Caco-2 (cell line): ENCODE measurements around the gene ITIH5. TPM values are rescaled to one million over a fixed set of nuclear protein-coding genes. Genes with fewer than 3 reads are reported as not detected.
A peak's percentile ranks its signal among the peaks of the same experiment; 100 is the strongest.

Experiments
- BruUV-seq: library from RNA; stranded (reverse); fragments of 400-500 nt; replicated peaks from 2 replicates; lab custom pipeline; 2021; lab: Mats Ljungman, UMichigan
- CTCF ChIA-PET: fragments of 300-600 bp; sonication (Branson Sonifier 250); formaldehyde crosslinking; loops from one replicate; lab custom pipeline; 2022; ENCODE audit warnings: antibody characterized with exemption; lab: Charles Lee
- POLR2A ChIA-PET: fragments of 300-600 bp; sonication (Branson Sonifier 250); formaldehyde crosslinking; loops from one replicate; lab custom pipeline; 2022; ENCODE audit warnings: antibody characterized with exemption; lab: Charles Lee
- DNase-seq, 2 experiments: peaks; one replicate each; pipeline versions ENCODE4 v3.0.0 to v3.0.0-alpha.2; 2020 to 2022
- H3K27me3 ChIP-seq: replicated peaks from 2 replicates; pipeline ENCODE4 v1.6.0; 2011; ENCODE audit warnings: low read length; ENCODE audit not compliant: control insufficient read depth, insufficient read depth
- H3K36me3 ChIP-seq: 2 replicates; pipeline ENCODE4 v1.5.1; 2011; ENCODE audit warnings: low read length; ENCODE audit not compliant: control insufficient read depth, insufficient read depth
- H3K4me1 ChIP-seq: fragments of 250-450 bp; sonication (Bioruptor Pico); 2 replicates; pipeline ENCODE4 v1.5.1; 2020; ENCODE audit warnings: mild to moderate bottlenecking
- H3K4me3 ChIP-seq: 2 replicates; pipeline ENCODE4 v1.5.1; 2011; ENCODE audit warnings: low read depth, mild to moderate bottlenecking, control low read depth, low read length
- H3K9me3 ChIP-seq: fragments of 250-450 bp; sonication (Bioruptor Pico); 2 replicates; pipeline ENCODE4 v1.5.1; 2020; ENCODE audit warnings: mild to moderate bottlenecking, moderate library complexity
- H3K27ac Mint-ChIP-seq: one replicate; pipeline ENCODE4 v1.8.0; 2022; ENCODE audit warnings: mixed read lengths; ENCODE audit not compliant: unreplicated experiment
- H3K27me3 Mint-ChIP-seq: one replicate; pipeline ENCODE4 v1.8.0; 2022; ENCODE audit warnings: mixed read lengths; ENCODE audit not compliant: insufficient read depth, unreplicated experiment
- H3K36me3 Mint-ChIP-seq: one replicate; pipeline ENCODE4 v1.8.0; 2022; ENCODE audit warnings: mild to moderate bottlenecking, mixed read lengths; ENCODE audit not compliant: insufficient read depth, unreplicated experiment
- H3K4me1 Mint-ChIP-seq: one replicate; pipeline ENCODE4 v1.8.0; 2022; ENCODE audit warnings: low read depth, mixed read lengths; ENCODE audit not compliant: unreplicated experiment
- H3K4me3 Mint-ChIP-seq: one replicate; pipeline ENCODE4 v1.8.0; 2022; ENCODE audit warnings: mild to moderate bottlenecking, moderate library complexity, mixed read lengths; ENCODE audit not compliant: unreplicated experiment
- H3K9me3 Mint-ChIP-seq: one replicate; pipeline ENCODE4 v1.8.0; 2022; ENCODE audit warnings: mixed read lengths; ENCODE audit not compliant: unreplicated experiment
- CTCF ChIP-seq, 2 experiments: fragments of 200-600 bp in 1 of 2; IDR thresholded peaks; 1 replicate in 1 of 2; 2 replicates in 1 of 2; pipeline versions ENCODE4 v1.5.1 to v1.8.0; 2011 to 2022; ENCODE audit warnings: antibody characterized with exemption in 1 of 2, control low read depth in 1 of 2, inconsistent platforms in 1 of 2, low read depth in 1 of 2, low read length in 1 of 2, mild to moderate bottlenecking in 1 of 2, moderate library complexity in 1 of 2; ENCODE audit not compliant: insufficient read depth in 1 of 2, severe bottlenecking in 1 of 2, unreplicated experiment in 1 of 2
- intact Hi-C: fragments of 100-400 bp; cut with micrococcal nuclease; formaldehyde crosslinking; loops from one replicate; pipeline ENCODE4 v1.10.0; 2022; ENCODE audit not compliant: unreplicated experiment
- total RNA-seq: library from RNA; stranded (reverse); gene quantifications from 2 replicates; pipeline ENCODE4 v1.2.3, GENCODE V29; 2022

The ITIH5 gene
- total RNA-seq, 1 experiment from 2014 or later, result 0.18 TPM

GRCh38 chr10:7545792-7546191 is 121.0 kb downstream of the ITIH5 start:
- H3K27me3 Mint-ChIP-seq, result no peaks in the 10 kb centered on the region
- Histone ChIP-seq H3K9me3 (no peaks in the 10 kb centered on the region), H3K27me3 (no peaks in the 10 kb centered on the region), H3K4me3 (no peak overlapping the region), H3K4me1 (peaks cover 31% of the 10 kb centered on the region), H3K36me3 (no peaks in the 10 kb centered on the region)
- intact Hi-C loops, result no loop called here
- POLR2A ChIA-PET, result no interaction called here
- no peak overlapping the region for H3K27ac Mint-ChIP-seq
- H3K4me3 Mint-ChIP-seq, result no peak overlapping the region
- DNase-seq, result no peak
- H3K9me3 Mint-ChIP-seq, result no peaks in the 10 kb centered on the region
- BruUV-seq, result no TSS peak
- TF ChIP-seq CTCF (IDR thresholded peaks at IDR 0.05; ENCODE audit: insufficient read depth in 1 of 2, low read depth in 1 of 2, low read length in 1 of 2, severe bottlenecking in 1 of 2, unreplicated experiment in 1 of 2), result no peak
- peaks cover 29% of the 10 kb centered on the region for H3K4me1 Mint-ChIP-seq
- H3K36me3 Mint-ChIP-seq, result peaks cover 9% of the 10 kb centered on the region
- CTCF ChIA-PET, result interaction anchor here (1.3 kb wide), 1 partner anchor 141 kb away, joined by 6 read pairs; no protein-coding TSS in a partner anchor

- H3K36me3 Mint-ChIP-seq, result peaks cover 9% of the 10 kb centered on the region
- CTCF ChIA-PET, result interaction anchor here (1.3 kb wide), 1 partner anchor 141 kb away, joined by 6 read pairs; no protein-coding TSS in a partner anchor
- no peak for TF ChIP-seq CTCF (IDR thresholded peaks at IDR 0.05; ENCODE audit: insufficient read depth in 1 of 2, low read depth in 1 of 2, low read length in 1 of 2, severe bottlenecking in 1 of 2, unreplicated experiment in 1 of 2)
- Histone ChIP-seq H3K27me3 (no peaks in the 10 kb centered on the region), H3K4me3 (no peak overlapping the region), H3K4me1 (peaks cover 36% of the 10 kb centered on the region), H3K9me3 (no peaks in the 10 kb centered on the region), H3K36me3 (no peaks in the 10 kb centered on the region)
- no peaks in the 10 kb centered on the region for H3K9me3 Mint-ChIP-seq
- H3K4me3 Mint-ChIP-seq, result no peak overlapping the region
- DNase-seq, result no peak
- H3K27ac Mint-ChIP-seq, result no peak overlapping the region
- POLR2A ChIA-PET, result no interaction called here
- BruUV-seq, result no TSS peak
- intact Hi-C loops, result no loop called here
- H3K4me1 Mint-ChIP-seq, result peaks cover 30% of the 10 kb centered on the region
- no peaks in the 10 kb centered on the region for H3K27me3 Mint-ChIP-seq
Measured at GRCh38 chr10:7545261-7545660, 121.5 kb downstream of the ITIH5 start.

GRCh38 chr10:7544203-7544602 is 122.6 kb downstream of the ITIH5 start:
- no peaks in the 10 kb centered on the region for H3K27me3 ChIP-seq
- peak overlapping the region; percentile 98 for H3K27ac Mint-ChIP-seq
- ChIA-PET POLR2A (no interaction called here), CTCF (no interaction called here)
- H3K4me3 ChIP-seq, result no peak overlapping the region
- H3K9me3 Mint-ChIP-seq, result peaks cover 6% of the 10 kb centered on the region
- no peak overlapping the region for H3K4me3 Mint-ChIP-seq
- no TSS peak for BruUV-seq
- H3K4me1 Mint-ChIP-seq, result peaks cover 30% of the 10 kb centered on the region
- no peaks in the 10 kb centered on the region for H3K36me3 ChIP-seq
- no peaks in the 10 kb centered on the region for H3K9me3 ChIP-seq
- no peak for DNase-seq
- peaks cover 9% of the 10 kb centered on the region for H3K36me3 Mint-ChIP-seq
- no peaks in the 10 kb centered on the region for H3K27me3 Mint-ChIP-seq
- intact Hi-C loops, result loop anchor here (5.0 kb wide), 3 partner anchors 63 to 823 kb away; no protein-coding TSS in a partner anchor
- H3K4me1 ChIP-seq, result peaks cover 41% of the 10 kb centered on the region
- no peak for TF ChIP-seq CTCF (IDR thresholded peaks at IDR 0.05; ENCODE audit: insufficient read depth in 1 of 2, low read depth in 1 of 2, low read length in 1 of 2, severe bottlenecking in 1 of 2, unreplicated experiment in 1 of 2)
